HG02973 (cell line): Measurements from ENCODE around the gene RRP7A.
"Not testable (repeated sequence)": the region's sequence is repeated elsewhere in the genome, so short reads cannot be mapped to it uniquely, and the experiment has no call there.

Experiments used
- ATAC-seq: cut with Tn5 transposase; IDR thresholded peaks from one replicate; pipeline ENCODE4 v1.9.1; 2021; ENCODE audit warnings: moderate library complexity; ENCODE audit not compliant: unreplicated experiment

Gene RRP7A

DNA sequence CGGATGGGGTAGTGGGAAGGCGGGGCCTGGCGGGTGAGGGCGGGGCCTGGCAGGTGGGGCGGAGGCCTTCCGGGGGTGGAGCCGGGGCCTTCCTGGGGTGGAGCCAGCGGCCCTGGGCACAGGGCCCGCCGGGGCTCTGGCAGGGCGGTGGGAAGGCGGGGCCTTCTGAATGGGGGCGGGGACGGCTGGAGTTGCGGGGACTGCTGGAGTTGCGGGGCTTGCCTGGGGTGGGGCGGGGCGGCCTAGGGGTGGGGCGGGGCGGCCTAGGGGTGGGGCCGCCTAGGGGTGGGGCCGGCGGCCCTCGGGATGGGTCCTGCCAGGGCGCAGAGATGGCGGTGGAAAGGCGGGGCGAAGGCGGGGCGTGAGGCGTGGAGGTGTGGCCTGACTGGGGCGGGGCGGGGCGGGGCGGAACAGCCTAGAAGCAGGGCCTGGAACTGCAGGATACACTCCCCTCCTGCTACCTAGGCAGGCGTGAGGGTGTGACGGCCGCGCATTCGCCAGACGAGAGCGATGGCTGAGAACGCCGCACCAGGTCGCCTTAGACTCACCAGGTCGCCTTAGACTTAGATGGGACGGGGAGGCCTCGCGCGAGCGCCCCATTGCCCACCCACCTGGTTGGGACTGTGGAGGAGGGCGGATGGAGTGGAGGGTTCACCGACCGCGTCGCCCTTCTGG, 19.3 kb downstream of the RRP7A start:
- ATAC-seq, result peak; percentile 64

GRCh38 chr22:42499773-42500160, 19.8 kb downstream of the RRP7A start:
- ATAC-seq, result not testable (repeated sequence)

DNA sequence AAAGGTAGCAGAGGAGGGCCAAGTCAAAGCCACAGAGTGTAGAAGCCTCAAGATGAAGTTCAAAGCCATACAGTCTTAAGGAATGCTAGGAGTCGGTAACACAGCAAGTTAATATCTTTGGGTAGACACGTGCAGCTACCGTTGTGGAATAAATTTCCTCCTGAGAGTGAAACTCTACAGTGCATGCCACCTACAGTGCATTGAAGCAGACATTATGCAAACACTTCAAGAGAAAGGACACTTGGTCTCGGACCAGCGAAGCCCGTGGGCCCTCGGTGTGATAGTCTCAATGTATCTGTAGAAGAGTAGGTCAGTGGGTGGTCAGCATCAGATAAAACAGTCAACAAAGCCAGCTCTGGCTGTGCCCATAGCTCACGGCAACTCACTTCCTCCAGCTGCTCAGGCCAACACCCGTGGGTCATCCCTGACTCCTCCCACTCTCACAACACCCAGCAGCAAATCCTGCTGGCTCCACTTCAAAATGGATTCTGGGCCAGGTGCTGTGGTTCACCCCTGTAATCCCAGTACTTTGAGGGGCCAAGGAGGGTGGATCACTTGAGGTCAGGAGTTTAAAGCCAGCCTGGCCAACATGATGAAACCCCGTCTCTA, 24.0 kb downstream of the RRP7A start:
- ATAC-seq, result not testable (repeated sequence)

DNA sequence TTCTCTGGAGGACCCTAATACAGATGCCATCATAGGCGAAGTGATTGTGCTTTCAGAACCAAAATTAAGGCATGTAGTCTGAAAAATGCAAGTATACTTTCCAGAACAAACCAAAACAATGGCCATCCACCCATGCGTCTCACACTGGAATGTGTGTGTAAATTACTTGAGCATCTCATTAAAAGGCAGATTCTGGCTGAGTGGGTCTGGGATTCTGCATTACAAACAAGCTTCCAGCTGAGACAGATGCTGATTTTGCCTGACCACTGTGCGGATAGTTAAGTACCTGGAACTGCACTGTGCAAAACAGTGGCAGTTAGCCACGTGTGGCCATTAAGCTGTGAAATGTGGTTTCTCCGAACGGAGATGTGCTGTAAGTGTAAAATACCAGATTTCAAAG, 26.2 kb downstream of the RRP7A start:
- ATAC-seq, result no peak

GRCh38 chr22:42492323-42492690, 27.3 kb downstream of the RRP7A start:
- ATAC-seq, result no peak

- ATAC-seq, result no peak
Measured at GRCh38 chr22:42490243-42490832, 29.3 kb downstream of the RRP7A start.

DNA sequence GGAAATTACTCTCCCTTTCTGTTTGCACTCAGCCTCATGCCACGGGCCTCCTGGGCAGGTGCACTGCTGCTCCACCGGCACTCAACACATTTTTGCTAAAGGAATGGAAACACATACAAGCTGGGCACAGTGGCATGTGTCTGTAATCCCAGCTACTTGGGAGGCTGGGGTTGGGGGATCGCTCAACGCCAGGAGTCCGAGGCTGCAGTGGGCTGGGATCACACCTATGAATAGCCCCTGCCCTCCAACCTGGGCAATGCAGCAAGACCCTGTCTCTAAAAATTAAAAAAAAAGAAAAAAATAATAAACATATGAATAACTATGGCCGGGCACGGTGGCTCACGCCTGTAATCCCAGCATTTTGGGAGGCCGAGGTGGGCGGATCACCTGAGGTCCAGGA, 30.6 kb downstream of the RRP7A start:
- no peak for ATAC-seq

- no peak for ATAC-seq
Measured at GRCh38 chr22:42484506-42484905, 35.1 kb downstream of the RRP7A start.

- not testable (repeated sequence) for ATAC-seq
Measured at GRCh38 chr22:42483610-42484223, 35.9 kb downstream of the RRP7A start.

DNA sequence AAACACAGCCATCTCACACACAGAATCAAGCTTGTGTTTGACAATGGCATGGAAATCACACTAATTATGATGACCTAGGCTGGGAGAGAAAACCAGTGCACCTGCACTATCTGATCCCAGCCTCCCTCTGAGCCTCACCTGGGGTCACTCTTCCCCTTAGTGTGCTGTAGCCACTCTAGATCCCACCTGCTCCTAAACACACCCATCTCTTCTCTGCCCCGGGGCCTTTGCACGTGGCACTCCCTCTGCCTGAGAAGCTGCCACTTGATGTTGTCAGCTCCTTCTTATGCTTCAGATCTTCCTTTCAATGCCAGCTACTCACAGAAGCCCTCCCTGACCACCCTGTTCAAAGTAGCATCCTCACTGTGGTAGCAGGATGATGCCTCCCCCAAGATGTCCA, 44.5 kb downstream of the RRP7A start:
- no peak for ATAC-seq

DNA sequence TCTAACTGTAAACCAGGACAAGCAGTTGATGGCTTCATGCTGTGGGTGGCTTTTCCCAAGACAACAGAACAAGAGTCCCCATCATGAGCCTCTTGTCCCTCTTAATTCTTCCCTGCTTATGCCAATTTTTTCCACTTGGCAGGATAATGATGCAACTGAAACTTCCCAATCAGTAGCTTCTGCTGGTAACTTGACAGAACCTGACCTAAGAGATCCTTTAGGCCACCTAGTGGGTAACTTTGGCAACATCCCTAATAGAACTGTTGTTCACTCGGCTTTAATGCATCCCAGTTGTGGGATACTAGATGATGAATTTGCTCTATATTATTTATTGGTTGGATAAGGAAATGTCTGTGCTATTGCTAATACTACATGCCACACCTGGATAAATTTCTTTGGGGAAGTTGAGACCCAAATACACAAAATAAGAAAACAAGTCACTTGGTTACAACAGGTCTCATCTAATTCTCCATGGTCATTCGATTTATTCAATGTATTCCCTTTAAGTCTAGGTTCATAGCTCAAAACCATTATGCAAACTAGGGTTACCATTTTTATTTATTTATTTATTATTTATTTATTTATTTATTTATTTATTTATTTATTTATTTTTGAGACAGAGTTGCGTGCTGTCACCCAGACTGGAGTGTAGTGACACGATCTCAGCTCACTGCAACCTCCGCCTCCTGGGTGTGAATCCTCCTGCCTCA, 46.0 kb downstream of the RRP7A start:
- no peak for ATAC-seq

GRCh38 chr22:42472671-42473070, 46.9 kb downstream of the RRP7A start:
- ATAC-seq, result no peak

GRCh38 chr22:42471441-42471840, 48.2 kb downstream of the RRP7A start:
- no peak for ATAC-seq

DNA sequence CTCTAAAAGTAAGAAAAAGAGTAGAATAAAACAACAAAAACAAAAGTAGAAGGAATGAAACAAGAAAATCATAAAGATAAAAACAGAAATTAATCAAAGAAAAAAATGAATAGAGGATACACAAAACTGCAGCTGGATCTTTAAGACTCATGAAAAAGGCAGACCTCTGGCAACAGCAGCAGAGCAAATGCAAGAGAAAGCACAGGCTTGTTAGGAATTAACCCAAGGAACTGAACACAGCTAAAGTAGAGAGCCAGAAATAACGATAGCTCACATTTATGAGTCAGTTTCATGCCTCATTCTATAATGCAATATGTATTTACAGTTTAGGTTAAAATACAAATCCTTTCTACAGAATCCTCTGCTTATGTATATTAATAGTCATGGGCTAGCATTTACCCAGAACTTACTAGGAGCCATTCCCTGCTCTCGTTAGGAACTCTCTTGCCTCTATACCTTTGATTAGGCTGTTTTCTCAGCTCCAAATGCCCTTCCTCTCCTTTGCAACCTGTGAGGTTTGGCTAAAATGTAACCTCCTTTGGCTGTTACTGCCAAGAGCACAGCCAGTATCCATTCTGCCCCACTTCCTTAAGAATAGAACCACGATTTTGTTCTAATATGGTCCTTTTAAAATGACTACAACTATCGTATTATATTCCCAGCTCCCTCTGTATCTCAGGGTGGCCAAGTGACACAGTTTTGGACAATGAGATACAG, 49.1 kb downstream of the RRP7A start:
- ATAC-seq, result no peak

GRCh38 chr22:42468841-42469240, 50.8 kb downstream of the RRP7A start:
- ATAC-seq, result no peak

DNA sequence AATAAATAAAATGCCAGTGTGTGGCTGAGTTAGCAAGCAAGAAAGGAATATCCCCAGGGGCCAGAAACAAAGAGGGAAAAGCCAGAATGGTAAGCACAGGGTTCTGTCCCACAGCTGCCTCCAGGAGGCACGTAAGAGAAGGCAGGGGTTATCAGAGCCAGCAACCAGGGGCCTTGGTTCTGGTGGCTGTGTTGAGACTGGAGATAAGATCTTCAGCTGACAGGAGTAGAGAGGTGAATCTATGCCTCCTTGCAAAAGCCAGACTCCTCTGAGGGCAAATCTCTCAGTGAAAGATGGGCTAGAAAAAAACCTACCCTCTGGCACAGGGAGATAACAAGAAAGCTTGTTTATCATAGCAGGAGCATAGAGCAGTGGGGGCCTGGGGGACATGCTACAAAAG, 57.6 kb downstream of the RRP7A start:
- ATAC-seq, result no peak

DNA sequence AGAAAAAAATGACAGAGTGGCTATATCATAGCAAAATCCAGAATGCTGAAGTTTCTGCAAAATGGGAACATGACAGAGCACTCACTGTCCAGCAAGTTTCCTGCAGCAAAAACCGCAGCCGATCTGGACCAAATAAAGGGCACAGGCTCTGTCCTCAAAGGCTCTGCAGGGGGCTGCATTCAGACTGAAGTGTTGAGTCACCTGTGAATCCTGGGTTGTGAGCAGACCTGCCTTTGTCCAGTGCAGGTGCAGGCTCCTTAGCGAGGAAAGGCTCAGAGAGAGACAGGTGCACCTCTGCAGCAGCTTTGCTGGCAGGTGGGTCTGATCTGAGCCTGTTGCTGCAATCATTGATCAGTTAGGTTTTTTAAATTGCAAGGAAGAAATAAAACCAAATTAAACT, 58.1 kb downstream of the RRP7A start:
- ATAC-seq, result no peak
